Activated CD4-positive, alpha-beta T cell treated with anti-CD3 and anti-CD28 coated beads for 48 hours (primary cell): ENCODE measurements around the gene NPHP1.
"Not testable (repeated sequence)": the region's sequence is repeated elsewhere in the genome, so short reads cannot be mapped to it uniquely, and the experiment has no call there.

Experiments
- DNase-seq: peaks from one replicate; pipeline ENCODE4 v3.0.0-alpha.2; 2020

NPHP1 gene

GRCh38 chr2:110101901-110102803 is 102.7 kb downstream of the NPHP1 start:
- DNase-seq = no peak

GRCh38 chr2:110101280-110101844 is 103.5 kb downstream of the NPHP1 start:
- DNase-seq = peak; percentile 34

GRCh38 chr2:110100880-110101279 is 103.9 kb downstream of the NPHP1 start:
- DNase-seq = not testable (repeated sequence)

DNA sequence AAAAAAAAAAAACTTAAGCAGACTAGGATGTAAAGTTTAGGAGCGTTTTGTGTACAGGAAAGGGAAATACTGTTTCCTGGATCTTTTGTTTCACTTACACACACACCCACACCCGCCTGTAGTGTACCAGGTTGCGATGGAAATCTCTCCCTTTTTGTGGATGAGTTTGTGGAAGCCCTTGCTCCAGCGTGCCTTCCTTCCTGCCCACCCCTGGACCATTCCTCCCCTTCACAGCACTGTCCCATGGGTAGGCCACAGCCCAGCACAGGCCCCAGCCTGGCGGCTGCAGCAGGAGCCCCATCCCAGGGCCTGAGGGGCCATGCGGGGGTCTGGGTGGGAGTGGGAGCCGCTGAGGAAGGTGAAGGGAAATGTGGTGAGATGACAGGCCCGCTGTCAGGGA is 104.3 kb downstream of the NPHP1 start:
- DNase-seq = no peak

DNA sequence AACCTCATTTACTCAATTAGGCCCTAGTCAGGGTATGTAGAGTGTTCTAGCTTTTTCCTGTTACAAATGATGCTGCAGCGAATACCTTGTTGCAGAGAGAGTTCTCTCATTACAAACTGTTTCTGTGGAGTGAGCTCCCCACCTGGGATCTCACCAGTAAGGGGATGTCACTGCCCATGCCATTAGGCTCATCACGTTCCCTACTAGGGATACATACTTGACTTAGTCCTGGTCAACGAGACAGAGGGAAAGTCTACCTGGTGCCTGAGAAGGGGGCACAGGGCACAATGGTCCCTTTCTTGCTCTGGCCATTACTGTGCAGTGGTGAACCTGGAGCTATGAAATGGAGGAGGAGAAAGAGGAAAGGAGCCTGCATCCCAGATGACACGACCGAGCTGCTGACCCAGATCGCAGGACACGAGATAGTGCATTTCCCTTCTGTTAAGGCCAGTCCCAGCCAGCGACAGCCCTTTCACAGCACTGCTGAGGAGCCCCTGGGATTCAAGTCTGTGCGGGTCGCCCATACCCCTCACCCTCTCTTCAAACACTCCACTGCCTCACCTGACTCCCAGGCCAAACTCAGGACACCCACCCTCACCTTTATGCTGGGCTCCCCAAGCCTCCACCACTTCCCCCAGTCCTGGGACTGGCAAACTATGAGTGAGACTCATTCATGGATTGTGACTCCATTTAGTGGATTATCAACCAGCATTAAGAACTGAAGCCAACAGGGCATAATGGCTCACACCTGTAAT is 105.2 kb downstream of the NPHP1 start:
- no peak for DNase-seq

DNA sequence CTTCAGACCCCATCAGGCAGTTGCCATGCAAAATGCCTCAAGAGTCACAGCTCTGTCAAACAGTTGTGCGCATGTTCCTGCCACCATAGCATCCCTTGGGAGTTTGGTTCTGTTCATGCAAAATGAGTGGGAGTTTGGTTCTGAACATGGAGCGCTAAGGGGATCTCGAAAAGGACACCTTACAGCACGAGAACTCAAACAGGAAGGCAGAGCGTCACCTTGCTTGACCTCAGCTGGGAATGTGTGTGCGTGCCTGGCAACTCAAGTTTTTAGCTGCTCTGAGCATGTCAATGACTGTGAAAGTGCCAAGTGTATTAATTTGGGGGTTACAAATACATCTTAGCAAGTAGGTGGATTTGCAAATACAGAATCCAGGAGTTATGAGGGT is 105.8 kb downstream of the NPHP1 start:
- no peak for DNase-seq

GRCh38 chr2:110097506-110098220 is 107.2 kb downstream of the NPHP1 start:
- no peak for DNase-seq

DNA sequence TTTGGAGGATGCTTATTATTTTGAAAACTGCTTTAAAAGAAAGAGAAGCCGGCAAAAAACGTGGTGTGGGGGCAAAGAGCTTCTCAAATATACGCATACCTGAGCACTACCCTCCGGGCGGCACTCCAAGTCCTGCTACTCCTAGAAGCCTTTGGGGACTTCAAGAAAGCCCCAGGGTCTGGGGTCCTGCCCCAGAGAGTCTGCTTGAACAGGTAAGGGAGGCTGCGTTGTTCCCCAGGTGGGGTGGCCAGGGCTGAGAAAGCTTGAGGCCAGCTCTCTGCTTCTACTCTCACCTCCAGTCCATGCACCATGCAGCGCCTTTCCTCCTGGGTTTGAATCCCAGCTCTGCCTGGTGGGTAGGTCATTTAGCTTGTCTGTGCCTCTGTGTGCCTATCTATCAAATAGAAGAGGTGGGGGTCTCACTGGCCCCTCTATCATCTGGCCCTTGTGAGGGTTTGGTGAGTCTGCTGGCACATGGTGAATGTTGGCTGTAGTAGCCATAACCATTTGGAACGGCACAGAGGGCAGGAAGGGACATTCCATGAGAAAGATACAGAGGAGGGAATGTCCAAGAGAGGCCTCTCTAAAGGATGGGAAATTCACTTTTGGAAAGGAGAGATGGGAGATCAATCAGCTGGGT is 108.7 kb downstream of the NPHP1 start:
- no peak for DNase-seq

- DNase-seq = not testable (repeated sequence)
Observed at GRCh38 chr2:110094884-110095534, 109.8 kb downstream of the NPHP1 start.

- DNase-seq = not testable (repeated sequence)
Observed at GRCh38 chr2:110093924-110094323, 110.9 kb downstream of the NPHP1 start.

DNA sequence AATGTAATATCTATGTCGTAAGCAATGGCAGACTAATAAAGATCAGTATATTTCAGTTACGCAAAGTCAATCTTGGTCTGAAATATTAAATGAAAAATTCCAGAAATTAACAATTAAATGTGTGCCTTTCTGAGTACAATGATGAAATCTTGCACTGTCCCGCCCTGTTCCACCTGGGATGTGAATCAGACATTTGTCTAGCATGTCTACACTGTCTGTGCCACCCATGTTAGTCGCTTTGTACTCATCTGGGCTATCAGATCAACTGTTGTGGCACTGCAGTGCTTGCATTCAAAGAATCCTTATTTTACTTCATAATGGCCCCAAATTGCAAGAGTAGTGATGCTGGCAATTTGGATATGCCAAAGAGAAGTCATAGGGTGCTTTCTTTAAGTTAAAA is 114.6 kb downstream of the NPHP1 start:
- DNase-seq = not testable (repeated sequence)

DNA sequence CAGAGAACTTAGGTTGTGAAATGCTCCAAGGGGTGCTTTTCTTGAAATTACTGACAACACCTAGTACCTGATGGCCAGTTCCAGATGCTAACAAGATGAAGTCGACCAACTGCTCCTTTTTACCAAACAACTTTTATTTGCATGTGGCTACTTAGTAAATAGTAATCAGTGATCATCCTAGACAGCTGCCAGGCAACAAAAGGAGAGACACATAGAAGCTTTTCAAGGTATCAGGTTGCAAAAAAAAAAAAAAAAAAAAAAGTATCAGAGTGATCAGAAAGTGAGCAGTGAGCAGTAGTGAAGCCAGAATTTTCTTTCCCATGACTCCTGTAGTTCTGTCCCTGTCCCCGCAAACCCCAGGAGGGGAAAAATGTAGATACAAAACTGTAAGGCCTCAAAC is 121.1 kb downstream of the NPHP1 start:
- DNase-seq = not testable (repeated sequence)

DNA sequence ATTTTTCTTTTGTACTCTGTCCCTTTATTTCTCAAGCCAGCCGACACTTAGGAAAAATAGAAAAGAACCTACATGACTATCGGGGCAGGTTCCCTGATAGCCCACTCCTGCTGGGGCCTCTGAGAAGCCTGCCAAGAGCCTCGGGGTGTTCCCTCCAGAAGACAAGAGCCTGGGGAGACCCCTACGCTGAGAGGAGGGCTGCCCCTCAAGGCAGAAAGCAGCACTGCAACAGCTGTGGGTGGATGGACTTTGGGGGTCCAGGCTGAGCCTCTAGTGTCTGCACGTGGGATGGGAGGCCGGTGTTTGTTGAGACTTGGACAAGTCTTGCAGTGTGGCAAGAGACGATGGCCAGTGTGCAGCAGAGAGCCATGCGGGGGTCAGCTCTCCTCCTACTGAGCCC is 121.7 kb downstream of the NPHP1 start:
- DNase-seq = not testable (repeated sequence)

GRCh38 chr2:110078104-110078503 is 126.7 kb downstream of the NPHP1 start:
- not testable (repeated sequence) for DNase-seq

GRCh38 chr2:110075896-110076295 is 128.9 kb downstream of the NPHP1 start:
- not testable (repeated sequence) for DNase-seq
